DND-41 (cell line): ENCODE results near the gene MOGAT1.

ENCODE experiments used
- CTCF ChIP-seq: IDR thresholded peaks from 2 replicates; pipeline ENCODE4 v1.5.1; 2012; ENCODE audit warnings: borderline replicate concordance, low read length, moderate library complexity, mild to moderate bottlenecking; ENCODE audit not compliant: poor library complexity, severe bottlenecking; ENCODE audit errors: extremely low read depth
- EZH2 ChIP-seq: IDR thresholded peaks from 3 replicates; pipeline ENCODE4 v1.6.1; 2012; ENCODE audit warnings: borderline replicate concordance, low read depth, mild to moderate bottlenecking, moderate library complexity, low read length, inconsistent platforms; ENCODE audit not compliant: severe bottlenecking

DNA sequence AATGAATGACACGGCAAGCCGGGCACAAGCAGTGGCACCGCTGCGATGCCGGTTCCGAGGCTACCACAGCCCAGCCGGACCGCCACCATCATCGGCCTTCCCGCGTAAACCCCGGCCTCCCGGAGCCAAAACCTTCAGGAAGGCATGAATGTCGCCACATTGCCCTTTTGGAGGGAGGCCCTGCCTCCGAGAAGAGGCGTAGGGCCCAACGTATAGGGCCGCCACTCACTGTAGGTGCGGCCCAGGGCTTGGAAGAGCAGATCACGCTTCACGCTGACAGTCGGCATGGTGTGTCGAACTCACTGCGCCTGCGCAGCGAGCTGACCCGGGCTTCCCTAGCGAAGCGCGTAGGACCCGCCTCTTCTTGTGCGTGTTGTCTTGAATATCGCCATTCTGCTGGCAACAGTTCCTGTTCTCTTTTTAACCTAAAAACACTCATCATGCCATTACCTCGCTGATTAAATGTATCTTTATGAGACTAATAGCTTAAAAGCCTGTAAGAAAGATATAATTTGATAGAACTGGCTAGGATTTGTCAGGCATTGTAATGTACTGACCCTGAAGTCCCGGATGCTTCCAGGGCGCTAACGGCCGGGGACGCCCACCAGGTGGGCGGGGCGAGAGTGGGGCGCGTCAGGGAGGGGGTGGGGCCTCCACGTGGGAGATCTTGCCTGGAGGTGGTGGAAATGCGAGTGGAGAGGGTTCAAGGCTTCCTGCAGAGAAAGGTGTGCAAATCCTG is 15.5 kb upstream of the MOGAT1 start, which contains the start of gene FARSB:
- TF ChIP-seq EZH2 (no peak), CTCF (no peak)
